HG03439 (cell line): ENCODE results near the gene CTSK.
"Not testable (repeated sequence)": the region's sequence is repeated elsewhere in the genome, so short reads cannot be mapped to it uniquely, and the experiment has no call there.

Experiments
- ATAC-seq: cut with Tn5 transposase; IDR thresholded peaks from one replicate; pipeline ENCODE4 v1.9.1; 2021; ENCODE audit warnings: mild to moderate bottlenecking, moderate library complexity; ENCODE audit not compliant: unreplicated experiment

The CTSK gene

DNA sequence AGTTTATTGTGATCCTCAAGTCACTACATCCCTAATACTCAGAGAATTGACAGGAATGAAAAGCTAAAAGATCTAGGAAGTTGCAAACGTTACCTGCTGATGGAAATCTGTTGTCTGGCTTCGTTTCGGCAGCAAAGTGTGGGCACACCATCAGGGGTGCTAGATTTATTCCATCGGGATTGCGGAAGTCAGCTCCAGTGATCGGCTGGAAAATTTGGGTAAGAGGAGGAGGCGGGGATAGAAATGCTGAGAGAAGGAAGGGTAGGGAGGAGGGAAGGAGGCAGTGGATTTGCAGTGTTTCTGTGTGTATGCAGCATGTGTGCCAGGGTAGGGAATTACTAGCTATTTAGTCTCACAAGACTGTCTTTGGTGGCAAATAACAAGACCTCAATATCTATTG is at the start of gene CTSK:
CTSK (minus strand) TSS at position 140 of the 400 bp plus-strand sequence. CDS start 1,455 bp downstream, outside the sequence.
- no peak for ATAC-seq

DNA sequence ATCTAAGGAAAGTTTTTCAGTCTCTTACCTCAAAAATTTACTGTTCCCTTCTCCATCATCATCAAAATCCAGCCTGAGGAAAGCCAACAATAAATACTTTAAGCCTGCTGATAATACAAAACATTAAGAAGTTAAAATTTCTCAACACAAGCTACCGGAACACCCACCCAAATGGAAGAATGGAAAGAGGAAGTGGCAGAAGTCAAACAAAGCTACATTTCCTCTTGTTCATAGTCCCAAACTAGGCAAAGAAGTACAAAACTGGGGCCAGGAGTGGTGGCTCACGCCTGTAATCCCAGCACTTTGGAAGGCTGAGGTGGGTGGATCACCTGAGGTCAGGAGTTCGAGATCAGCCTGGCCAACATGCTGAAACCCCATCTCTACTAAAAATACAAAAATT is 44.7 kb upstream of the CTSK start:
- not testable (repeated sequence) for ATAC-seq

DNA sequence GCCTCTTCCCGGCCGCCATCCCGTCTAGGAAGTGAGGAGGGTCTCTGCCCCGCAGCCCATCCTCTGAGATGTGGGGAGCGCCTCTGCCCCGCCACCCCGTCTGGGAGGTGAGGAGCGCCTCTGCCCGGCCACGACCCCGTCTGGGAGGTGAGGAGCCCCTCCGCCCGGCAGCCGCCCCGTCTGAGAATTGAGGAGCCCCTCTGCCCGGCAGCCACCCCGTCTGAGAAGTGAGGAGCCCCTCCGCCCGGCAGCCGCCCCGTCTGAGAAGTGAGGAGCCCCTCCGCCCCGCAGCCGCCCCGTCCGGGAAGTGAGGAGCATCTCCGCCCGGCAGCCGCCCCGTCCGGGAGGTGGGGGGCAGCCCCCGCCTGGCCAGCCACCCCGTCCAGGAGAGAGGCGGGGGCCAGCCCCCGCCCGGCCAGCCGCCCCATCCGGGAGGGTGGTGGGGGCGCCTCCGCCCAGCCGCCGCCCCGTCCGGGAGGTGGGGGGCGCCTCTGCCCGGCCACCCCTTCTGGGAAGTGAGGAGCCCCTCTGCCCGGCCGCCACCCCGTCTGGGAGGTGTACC is 42.8 kb upstream of the CTSK start:
- ATAC-seq = not testable (repeated sequence)

DNA sequence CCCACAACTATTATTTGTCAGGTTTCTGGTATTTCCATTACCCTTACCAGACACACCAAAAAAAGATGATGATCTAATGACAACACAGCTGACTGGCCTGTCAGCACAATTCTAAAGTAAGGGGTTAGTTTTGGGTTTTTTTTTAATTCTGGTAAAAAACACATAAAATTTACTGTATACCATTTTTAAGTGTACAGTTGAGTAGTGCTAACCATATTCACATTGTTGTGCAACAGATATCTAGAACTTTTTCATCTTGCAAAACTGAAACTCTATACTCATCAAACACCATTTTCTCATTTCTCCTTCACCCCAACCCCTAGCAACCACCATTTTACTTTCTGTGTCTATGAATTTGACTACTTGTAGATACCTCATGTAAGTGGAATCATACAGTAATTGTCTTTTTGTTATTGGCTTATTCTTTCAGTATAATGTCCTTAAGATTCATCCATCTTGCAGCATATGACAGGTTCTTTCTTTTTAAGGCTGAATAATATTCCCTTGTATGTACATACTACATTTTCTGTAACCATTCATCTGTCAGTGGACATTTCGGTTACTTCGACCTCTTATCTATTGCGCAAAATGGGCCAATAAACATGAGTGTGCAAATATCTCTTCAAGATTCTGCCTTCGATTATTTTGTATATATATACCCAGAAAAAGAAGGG is 38.5 kb upstream of the CTSK start:
- no peak for ATAC-seq

GRCh38 chr1:150843474-150843873 is 35.4 kb upstream of the CTSK start:
- ATAC-seq = no peak

DNA sequence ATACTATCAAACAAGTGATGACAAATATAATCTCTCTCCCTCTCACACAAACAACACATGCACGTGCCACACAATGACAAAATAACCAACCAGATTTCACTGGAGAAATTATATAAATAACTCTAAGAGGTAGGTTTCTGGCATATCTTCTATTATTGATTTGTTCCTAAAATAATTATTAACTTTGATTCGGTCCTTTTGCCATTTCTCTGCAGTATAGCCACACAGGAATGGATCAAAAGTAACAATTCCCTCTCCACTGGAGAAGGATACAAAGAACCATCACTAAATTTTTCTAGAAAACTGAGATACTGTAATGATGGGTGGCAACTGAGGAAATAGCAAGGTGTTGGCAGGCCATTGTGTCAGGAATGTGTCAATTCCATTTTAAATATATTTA is 34.9 kb upstream of the CTSK start:
- ATAC-seq = no peak

DNA sequence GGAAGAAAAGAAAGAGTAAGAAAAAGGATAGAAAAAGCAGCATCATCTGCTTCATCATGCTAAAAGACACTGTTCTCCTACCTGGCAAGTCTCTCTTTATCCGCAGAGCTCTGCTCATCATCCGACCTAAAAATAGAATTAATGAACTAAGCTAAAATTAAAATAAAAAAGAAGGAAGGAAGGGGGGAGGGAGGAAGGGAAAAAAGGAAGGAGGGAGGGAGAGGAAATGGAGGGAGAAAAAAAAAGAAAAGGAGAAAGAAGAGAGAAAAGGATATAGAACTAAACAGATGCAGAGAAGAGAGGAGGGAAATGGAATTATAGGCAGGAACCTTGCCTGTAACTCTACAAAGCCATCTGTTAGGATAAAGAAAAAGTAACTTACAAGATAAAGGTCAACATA is 34.3 kb upstream of the CTSK start:
- ATAC-seq = no peak

DNA sequence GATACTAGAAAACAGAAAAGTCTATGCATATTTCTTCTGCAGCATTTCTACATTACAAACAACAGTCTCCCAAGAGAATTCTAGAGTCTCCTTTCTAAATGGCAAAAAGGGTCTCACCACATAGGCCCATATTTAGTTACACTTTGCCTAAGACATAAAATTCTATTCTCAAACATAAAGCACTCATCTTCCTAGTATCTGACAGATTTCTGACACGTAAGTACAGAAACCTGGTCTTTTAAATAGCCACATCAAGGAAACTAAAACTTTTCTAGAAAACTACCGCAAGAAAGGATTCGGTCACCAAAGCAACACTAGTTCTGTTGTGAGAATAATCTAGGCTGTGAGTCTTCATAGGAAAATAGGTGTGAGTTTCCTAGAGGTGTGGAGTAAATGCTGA is 33.6 kb upstream of the CTSK start:
- no peak for ATAC-seq

- ATAC-seq = not testable (repeated sequence)
These were observed 32.8 kb upstream of the CTSK start for GRCh38 chr1:150840850-150841249.

DNA sequence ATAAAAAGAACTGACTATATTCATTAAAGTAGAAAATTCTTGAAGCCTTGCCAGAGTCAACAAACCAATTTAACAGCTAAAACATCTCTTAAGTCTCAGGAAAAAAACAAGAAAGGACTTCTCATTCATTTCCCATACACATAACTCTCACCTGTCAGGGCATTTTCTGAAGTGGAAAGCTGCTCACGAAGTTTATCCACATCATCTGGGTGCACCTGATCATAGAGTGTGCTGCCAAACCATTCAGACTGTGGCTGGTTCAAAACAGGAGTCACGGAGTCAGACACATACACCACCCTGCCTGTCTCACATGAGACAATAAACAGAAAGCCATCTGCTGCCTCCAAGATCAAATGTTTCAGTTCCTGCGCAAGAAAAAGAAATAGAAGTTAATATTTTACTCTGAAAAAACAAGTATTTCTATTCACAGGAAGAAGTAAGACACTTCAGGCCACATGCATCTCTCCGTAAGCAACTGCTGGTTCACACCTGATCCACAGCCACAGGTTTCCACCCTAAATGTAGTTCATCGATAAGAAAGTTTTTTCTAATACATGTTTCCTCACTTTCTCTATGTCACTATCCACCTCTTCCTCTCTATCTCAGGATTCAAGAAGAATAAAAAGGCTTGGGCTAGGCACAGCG is 28.2 kb upstream of the CTSK start:
- no peak for ATAC-seq

GRCh38 chr1:150833961-150834360 is 25.9 kb upstream of the CTSK start:
- not testable (repeated sequence) for ATAC-seq

GRCh38 chr1:150832597-150832996 is 24.5 kb upstream of the CTSK start:
- no peak for ATAC-seq

DNA sequence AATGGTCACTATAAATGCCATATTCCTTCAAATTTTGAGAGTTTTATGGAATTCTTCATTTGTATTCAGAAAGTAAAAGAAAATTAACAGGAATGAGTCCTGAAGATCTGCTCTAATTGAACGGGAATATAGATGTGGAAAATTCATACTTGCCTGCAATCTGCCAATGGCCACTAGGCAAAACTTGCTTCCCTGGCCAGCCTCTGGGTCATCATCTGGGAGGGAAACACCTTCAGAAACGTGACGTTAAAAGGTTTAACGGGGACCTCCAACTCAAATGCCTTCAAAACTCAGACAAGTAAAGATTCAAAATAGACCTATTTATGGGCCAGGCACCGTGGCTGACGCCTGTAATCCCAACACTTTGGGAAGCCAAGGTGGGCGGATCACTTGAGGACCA is 21.7 kb upstream of the CTSK start:
- ATAC-seq = no peak

- no peak for ATAC-seq
These were observed 18.2 kb upstream of the CTSK start for GRCh38 chr1:150826299-150826698.

- no peak for ATAC-seq
These were observed 12.9 kb upstream of the CTSK start for GRCh38 chr1:150820730-150821512.

GRCh38 chr1:150815871-150816270 is 7.8 kb upstream of the CTSK start:
- ATAC-seq = no peak

GRCh38 chr1:150813028-150813707 is 5.1 kb upstream of the CTSK start:
- ATAC-seq = no peak

- no peak for ATAC-seq
These were observed 3.0 kb upstream of the CTSK start for GRCh38 chr1:150810958-150811659.

GRCh38 chr1:150809651-150810050 is 1.6 kb upstream of the CTSK start:
- no peak for ATAC-seq

- no peak for ATAC-seq
These were observed 786 bp upstream of the CTSK start for GRCh38 chr1:150808846-150809245.
